Measurements from ENCODE around the gene IPO5. TPM values are rescaled to one million over a fixed set of nuclear protein-coding genes. Genes with fewer than 3 reads are reported as not detected.

The IPO5 gene
- total RNA-seq, 1 experiment from 2014 or later, result 342 TPM

DNA sequence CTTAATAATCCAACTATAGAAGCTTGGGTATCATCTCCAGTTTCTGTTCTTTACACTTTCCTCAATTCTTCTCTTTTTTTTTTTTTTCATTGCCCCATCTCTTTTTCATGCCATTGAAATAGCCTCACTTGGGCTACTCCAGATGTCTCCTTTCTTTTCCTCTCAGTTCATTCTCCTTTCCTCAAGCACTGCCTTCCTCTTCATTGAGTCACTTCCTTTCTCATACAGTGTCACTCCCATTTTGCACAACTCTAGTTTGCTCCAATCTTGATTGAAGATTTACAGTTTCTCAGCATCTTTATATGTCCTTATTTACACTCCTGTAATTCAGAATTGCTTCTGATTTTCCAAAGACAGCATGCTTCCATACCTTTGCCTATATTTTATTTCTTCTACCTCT lies 61.3 kb downstream of the IPO5 start:
- H3K4me2 ChIP-seq (ENCODE audit: insufficient read depth, insufficient read length, low read length), result no peak overlapping the region
- H2BK15ac ChIP-seq (ENCODE audit: low read depth, low read length), result no peak overlapping the region
- TF ChIP-seq, protein P1, sequence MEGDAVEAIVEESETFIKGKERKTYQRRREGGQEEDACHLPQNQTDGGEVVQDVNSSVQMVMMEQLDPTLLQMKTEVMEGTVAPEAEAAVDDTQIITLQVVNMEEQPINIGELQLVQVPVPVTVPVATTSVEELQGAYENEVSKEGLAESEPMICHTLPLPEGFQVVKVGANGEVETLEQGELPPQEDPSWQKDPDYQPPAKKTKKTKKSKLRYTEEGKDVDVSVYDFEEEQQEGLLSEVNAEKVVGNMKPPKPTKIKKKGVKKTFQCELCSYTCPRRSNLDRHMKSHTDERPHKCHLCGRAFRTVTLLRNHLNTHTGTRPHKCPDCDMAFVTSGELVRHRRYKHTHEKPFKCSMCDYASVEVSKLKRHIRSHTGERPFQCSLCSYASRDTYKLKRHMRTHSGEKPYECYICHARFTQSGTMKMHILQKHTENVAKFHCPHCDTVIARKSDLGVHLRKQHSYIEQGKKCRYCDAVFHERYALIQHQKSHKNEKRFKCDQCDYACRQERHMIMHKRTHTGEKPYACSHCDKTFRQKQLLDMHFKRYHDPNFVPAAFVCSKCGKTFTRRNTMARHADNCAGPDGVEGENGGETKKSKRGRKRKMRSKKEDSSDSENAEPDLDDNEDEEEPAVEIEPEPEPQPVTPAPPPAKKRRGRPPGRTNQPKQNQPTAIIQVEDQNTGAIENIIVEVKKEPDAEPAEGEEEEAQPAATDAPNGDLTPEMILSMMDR (conservative IDR thresholded peaks at IDR 0.05), result no peak
- no peak overlapping the region for H2BK12ac ChIP-seq (ENCODE audit: insufficient read length, low read depth, low read length)
- Mint-ChIP-seq H3K4me1 (peaks cover 14 to 17% of the 10 kb centered on the region in 2 experiments), H3K9me3 (no peaks in the 10 kb centered on the region), H3K4me3 (no peak overlapping the region), H3K27ac (peak overlapping the region in 1 of 3 experiments; percentile 15; a peak in 1 of 7 replicates), H3K27me3 (ENCODE audit: low read depth) (no peaks in the 10 kb centered on the region), H3K36me3 (ENCODE audit: insufficient read depth in 1 of 3, low read depth in 3 of 3) (peaks cover 57 to 93% (median 87%) of the 10 kb centered on the region in 3 experiments; a peak in 6 of 7 replicates)
- no peak overlapping the region for H3K9ac ChIP-seq (ENCODE audit: extremely low read depth, insufficient read length, low read length)
- no peak overlapping the region for H3K56ac ChIP-seq (ENCODE audit: insufficient read length, low read depth, low read length)
- H3K79me2 ChIP-seq (ENCODE audit: insufficient read depth, low read length), result no peaks in the 10 kb centered on the region
- no peak overlapping the region for H3K23ac ChIP-seq (ENCODE audit: insufficient read length, low read depth, low read length)
- no peaks in the 10 kb centered on the region for H3K23me2 ChIP-seq (ENCODE audit: insufficient read length, low read depth, low read length, poor library complexity, severe bottlenecking)
- no peak overlapping the region for H4K8ac ChIP-seq (replicated peaks; ENCODE audit: insufficient read length, low read depth, low read length)
- no peak overlapping the region for H3K4ac ChIP-seq (ENCODE audit: low read depth, low read length)
- H3K18ac ChIP-seq (ENCODE audit: insufficient read length, low read depth, low read length), result no peak overlapping the region
- no peak overlapping the region for H3K14ac ChIP-seq (ENCODE audit: insufficient read depth, low read length)
- no peak overlapping the region for H4K91ac ChIP-seq (ENCODE audit: insufficient read length, low read depth, low read length)
- H4K20me1 ChIP-seq (ENCODE audit: control insufficient read depth, insufficient read depth, insufficient read length), result no peaks in the 10 kb centered on the region
- H3K27me3 ChIP-seq (ENCODE audit: insufficient read depth, low read length), result no peaks in the 10 kb centered on the region
- no peak overlapping the region for H4K5ac ChIP-seq (ENCODE audit: insufficient read length, low read depth, low read length)
- DNase-seq, result no peak
- H2AK5ac ChIP-seq (ENCODE audit: insufficient read length, low read length), result no peak overlapping the region
- no peaks in the 10 kb centered on the region for H3K79me1 ChIP-seq (ENCODE audit: insufficient read depth, low read depth, low read length, poor library complexity, severe bottlenecking)
- H3K4me1 ChIP-seq (ENCODE audit: insufficient read depth, low read length), result no peaks in the 10 kb centered on the region
- no peak overlapping the region for H2BK120ac ChIP-seq (ENCODE audit: low read depth, low read length, poor library complexity, severe bottlenecking)
- no peaks in the 10 kb centered on the region for H3K9me3 ChIP-seq (ENCODE audit: control insufficient read depth, low read depth, low read length)
- H3T11ph ChIP-seq (ENCODE audit: low read length), result no peak overlapping the region
- H2BK20ac ChIP-seq (ENCODE audit: low read depth, low read length, poor library complexity, severe bottlenecking), result no peak overlapping the region
- H2AFZ ChIP-seq (ENCODE audit: low read length), result no peak overlapping the region
- no peak overlapping the region for H3K27ac ChIP-seq (ENCODE audit: insufficient read length, low read depth, low read length)
- H2BK5ac ChIP-seq (ENCODE audit: insufficient read length, low read length), result no peak overlapping the region

Data from H9 (cell line).